ENCODE results near the gene TBC1D2. TPM values are rescaled to one million over a fixed set of nuclear protein-coding genes. Genes with fewer than 3 reads are reported as not detected.

TBC1D2 gene
- total and polyA plus RNA-seq, 2 donors (not counting 3 experiments of a cell fraction or from before 2014, with no cell fraction given): 3.4 to 4.5 TPM

DNA sequence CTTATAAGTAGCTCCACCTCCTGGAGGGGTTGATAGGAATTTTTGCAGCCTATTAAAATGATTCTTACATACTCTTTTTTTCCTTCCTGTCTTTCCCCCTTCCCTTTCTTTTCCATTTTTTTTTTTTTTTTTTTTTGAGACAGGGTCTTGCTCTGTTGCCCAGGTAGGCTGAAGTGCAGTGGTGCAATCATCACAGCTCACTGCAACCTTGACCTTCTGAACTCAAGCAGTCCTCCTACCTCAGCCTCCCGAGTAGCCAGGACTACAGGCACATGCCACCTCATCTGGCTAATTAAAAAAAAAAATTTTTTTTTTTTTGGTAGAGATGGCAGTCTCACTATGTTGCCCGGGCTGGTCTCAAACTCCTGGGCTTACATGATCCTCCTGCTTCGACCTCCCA is 4.3 kb upstream of the TBC1D2 start:
- ChIA-PET CTCF (interaction anchor here (0.6 to 1.0 kb wide), 7 partner anchors 54 to 519 kb away, joined by 3 read pairs; no protein-coding TSS in a partner anchor), POLR2A (no interaction called here)
- H3K27ac ChIP-seq (ENCODE audit: insufficient read depth, low read depth, low read length): no peak overlapping the region
- H3K9ac ChIP-seq (replicated peaks; ENCODE audit: extremely low read depth, insufficient read depth, low read length): no peak overlapping the region
- no peak overlapping the region for H3K4me3 ChIP-seq (replicated peaks in 1 of 3; ENCODE audit: insufficient read depth in 1 of 3, low read depth in 1 of 3, low read length in 3 of 3)
- H2AFZ ChIP-seq (ENCODE audit: low read depth, low read length): no peak overlapping the region
- H3K4me1 ChIP-seq (ENCODE audit: control insufficient read depth, extremely low read depth, insufficient read depth, low read length): peaks cover 12% of the 10 kb centered on the region
- H3K9me1 ChIP-seq (replicated peaks; ENCODE audit: control insufficient read depth, extremely low read depth, insufficient read depth, low read length): no peaks in the 10 kb centered on the region
- no peaks in the 10 kb centered on the region for H3K9me3 ChIP-seq (replicated peaks; ENCODE audit: control insufficient read depth, insufficient read depth, low read length)
- no peak for FAIRE-seq
- no peak for DNase-seq (ENCODE audit: low read depth, low spot score)
- dilution Hi-C loops (cut with MboI; ENCODE audit: extremely low pct_ligation_motif_present, low sequenced_read_pairs): no loop called here
- no peaks in the 10 kb centered on the region for H3K27me3 ChIP-seq (ENCODE audit: control insufficient read depth in 2 of 2, insufficient read depth in 2 of 2, low read length in 2 of 2)
- H3K79me2 ChIP-seq (ENCODE audit: control insufficient read depth, insufficient read depth, low read length): peaks cover 3% of the 10 kb centered on the region
- H3K4me2 ChIP-seq (ENCODE audit: insufficient read depth, low read length): no peak overlapping the region
- BruUV-seq (replicated peaks): no TSS peak
- H4K20me1 ChIP-seq (replicated peaks; ENCODE audit: control insufficient read depth, extremely low read depth, insufficient read depth, low read length): no peaks in the 10 kb centered on the region
- TF ChIP-seq MYC (IDR thresholded peaks at IDR 0.05; ENCODE audit: low read depth, low read length) (no peak), POLR2A (IDR thresholded peaks at IDR 0.05; ENCODE audit: low read depth, low read length) (no peak), EZH2 (IDR thresholded peaks at IDR 0.05; ENCODE audit: borderline replicate concordance, low read depth, low read length, severe bottlenecking) (no peak), JUN (IDR thresholded peaks at IDR 0.05; ENCODE audit: borderline replicate concordance, insufficient read depth, insufficient read length, low read depth) (no peak), FOS (IDR thresholded peaks at IDR 0.05; ENCODE audit: borderline replicate concordance, insufficient read depth, low read length) (no peak), GATA2 (IDR thresholded peaks at IDR 0.05; ENCODE audit: insufficient read depth, insufficient read length, low read depth, low read length) (no peak), POLR2AphosphoS5 (IDR thresholded peaks at IDR 0.05; ENCODE audit: insufficient read depth, low read depth, low read length) (no peak)
- TF ChIP-seq, protein P1, sequence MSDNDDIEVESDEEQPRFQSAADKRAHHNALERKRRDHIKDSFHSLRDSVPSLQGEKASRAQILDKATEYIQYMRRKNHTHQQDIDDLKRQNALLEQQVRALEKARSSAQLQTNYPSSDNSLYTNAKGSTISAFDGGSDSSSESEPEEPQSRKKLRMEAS (IDR thresholded peaks at IDR 0.05; ENCODE audit: insufficient read depth, insufficient read length): no peak
- TF ChIP-seq, protein P2, sequence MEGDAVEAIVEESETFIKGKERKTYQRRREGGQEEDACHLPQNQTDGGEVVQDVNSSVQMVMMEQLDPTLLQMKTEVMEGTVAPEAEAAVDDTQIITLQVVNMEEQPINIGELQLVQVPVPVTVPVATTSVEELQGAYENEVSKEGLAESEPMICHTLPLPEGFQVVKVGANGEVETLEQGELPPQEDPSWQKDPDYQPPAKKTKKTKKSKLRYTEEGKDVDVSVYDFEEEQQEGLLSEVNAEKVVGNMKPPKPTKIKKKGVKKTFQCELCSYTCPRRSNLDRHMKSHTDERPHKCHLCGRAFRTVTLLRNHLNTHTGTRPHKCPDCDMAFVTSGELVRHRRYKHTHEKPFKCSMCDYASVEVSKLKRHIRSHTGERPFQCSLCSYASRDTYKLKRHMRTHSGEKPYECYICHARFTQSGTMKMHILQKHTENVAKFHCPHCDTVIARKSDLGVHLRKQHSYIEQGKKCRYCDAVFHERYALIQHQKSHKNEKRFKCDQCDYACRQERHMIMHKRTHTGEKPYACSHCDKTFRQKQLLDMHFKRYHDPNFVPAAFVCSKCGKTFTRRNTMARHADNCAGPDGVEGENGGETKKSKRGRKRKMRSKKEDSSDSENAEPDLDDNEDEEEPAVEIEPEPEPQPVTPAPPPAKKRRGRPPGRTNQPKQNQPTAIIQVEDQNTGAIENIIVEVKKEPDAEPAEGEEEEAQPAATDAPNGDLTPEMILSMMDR (IDR thresholded peaks at IDR 0.05; ENCODE audit: extremely low read depth in 1 of 2, insufficient read depth in 1 of 2, low read depth in 1 of 2, low read length in 2 of 2): no peak
- no peaks in the 10 kb centered on the region for H3K36me3 ChIP-seq (ENCODE audit: control insufficient read depth in 2 of 2, extremely low read depth in 1 of 2, insufficient read depth in 2 of 2, low read length in 2 of 2)
- intact Hi-C loops (cut with micrococcal nuclease): loop anchor here (5.0 kb wide), 1 partner anchor 547 kb away; no protein-coding TSS in a partner anchor

Data from endothelial cell of umbilical vein (primary cell).